GM12878 (cell line): ENCODE measurements around the gene PNPO. TPM values are rescaled to one million over a fixed set of nuclear protein-coding genes. Genes with fewer than 3 reads are reported as not detected.
A peak's percentile ranks its signal among the peaks of the same experiment; 100 is the strongest.

Experiments
- BRCA1 ChIP-seq: IDR thresholded peaks from 2 replicates; pipeline ENCODE4 v1.6.1; 2011; ENCODE audit warnings: low read depth, low read length, improper control_type of control experiment
- CEBPB ChIP-seq, 2 experiments: fragments of 150-350 bp in 1 of 2; IDR thresholded peaks; 2 replicates each; pipeline ENCODE4 v1.6.1; 2012 to 2014; ENCODE audit warnings: low read depth in 2 of 2, low read length in 2 of 2, borderline replicate concordance in 1 of 2, inconsistent platforms in 1 of 2
- KDM1A ChIP-seq: fragments of 200-600 bp; sonication (generic); IDR thresholded peaks from 2 replicates; pipeline ENCODE4 v1.6.1; 2016; ENCODE audit warnings: borderline replicate concordance
- NFYB ChIP-seq: IDR thresholded peaks from 2 replicates; pipeline ENCODE4 v1.6.1; 2011; ENCODE audit warnings: low read depth, mild to moderate bottlenecking, low read length, improper control_type of control experiment, moderate library complexity; ENCODE audit not compliant: insufficient read depth
- POLR2A ChIP-seq: IDR thresholded peaks from 2 replicates; pipeline ENCODE4 v1.6.1; 2011; ENCODE audit warnings: low read depth, mild to moderate bottlenecking, low read length
- RCOR1 ChIP-seq: conservative IDR thresholded peaks from 2 replicates; pipeline ENCODE4 v1.6.1; 2012; ENCODE audit warnings: low read depth, low read length, improper control_type of control experiment
- RELA ChIP-seq: fragments of 450-650 bp; IDR thresholded peaks from 2 replicates; pipeline ENCODE4 v1.8.0; 2014; ENCODE audit warnings: borderline replicate concordance; ENCODE audit not compliant: partially characterized antibody
- SMAD1 ChIP-seq: fragments of 450-650 bp; IDR thresholded peaks from 2 replicates; pipeline ENCODE4 v1.6.1; 2018; ENCODE audit warnings: mild to moderate bottlenecking, low read depth; ENCODE audit not compliant: partially characterized antibody
- SMAD5 ChIP-seq: IDR thresholded peaks from 2 replicates; pipeline ENCODE4 v1.6.1; 2016; ENCODE audit warnings: antibody characterized with exemption, low read depth
- TCF12 ChIP-seq: IDR thresholded peaks from 2 replicates; pipeline ENCODE4 v1.6.1; 2011; ENCODE audit warnings: low read depth, mild to moderate bottlenecking, low read length
- ZSCAN29 ChIP-seq: fragments of 450-650 bp; IDR thresholded peaks from 2 replicates; pipeline ENCODE4 v1.6.1; 2017; ENCODE audit warnings: mild to moderate bottlenecking, moderate library complexity
- polyA plus RNA-seq, 11 experiments: library from polyadenylated mRNA; depleted of rRNA in 4 of 11; unstranded in 6 of 11; stranded (reverse) in 5 of 11; fragments of >200 nt; fragmentation: Nextera tagmentation in 4 of 11; fragmentation: Illumina TruSeq in 1 of 11; extraction: Ambion mirVana in 4 of 11; extraction: Trizol in 1 of 11; gene quantifications; 1 replicate in 1 of 11; 2 replicates in 10 of 11; pipeline versions ENCODE4 v1.2.1 to v1.2.3, GENCODE V29; 2011 to 2016; ENCODE audit warnings: inconsistent platforms in 2 of 11, missing spikeins in 2 of 11, low read depth in 1 of 11
- total RNA-seq, 4 experiments: library from RNA; depleted of rRNA in 3 of 4; stranded (reverse); fragments of >200 nt in 3 of 4; fragmentation: Illumina TruSeq in 1 of 4; extraction: Trizol in 1 of 4; gene quantifications; 2 replicates each; pipeline versions ENCODE4 v1.2.1 to v1.2.3, GENCODE V29; 2013 to 2021
- TF ChIP-seq, protein P1 (sequence below): fragments of 450-650 bp; IDR thresholded peaks from 2 replicates; pipeline ENCODE4 v1.6.1; 2017; ENCODE audit warnings: mild to moderate bottlenecking, moderate library complexity
- TF ChIP-seq, protein P2 (sequence below): IDR thresholded peaks from 2 replicates; pipeline ENCODE4 v1.6.1; 2012; ENCODE audit warnings: mild to moderate bottlenecking, low read depth, low read length
- TF ChIP-seq, protein P3 (sequence below): fragments of 450-650 bp; formaldehyde crosslinking; IDR thresholded peaks from 2 replicates; pipeline ENCODE4 v1.4.0; 2020; ENCODE audit warnings: mild to moderate bottlenecking, moderate library complexity
- TF ChIP-seq, protein P4 (sequence below): IDR thresholded peaks from 2 replicates; pipeline ENCODE4 v1.6.1; 2011; ENCODE audit warnings: borderline replicate concordance, low read depth, mild to moderate bottlenecking, moderate library complexity, low read length; ENCODE audit not compliant: insufficient read depth, poor library complexity, severe bottlenecking
- TF ChIP-seq, protein P5 (sequence below): IDR thresholded peaks from 2 replicates; pipeline ENCODE4 v1.6.1; 2012; ENCODE audit warnings: low read depth, low read length, improper control_type of control experiment

PNPO gene
- total and polyA plus RNA-seq, 10 of the 15 experiments (the other 5 are each of a cell fraction or from before 2014, with no cell fraction given): 13.9 to 52.6 (median 37.3) TPM

DNA sequence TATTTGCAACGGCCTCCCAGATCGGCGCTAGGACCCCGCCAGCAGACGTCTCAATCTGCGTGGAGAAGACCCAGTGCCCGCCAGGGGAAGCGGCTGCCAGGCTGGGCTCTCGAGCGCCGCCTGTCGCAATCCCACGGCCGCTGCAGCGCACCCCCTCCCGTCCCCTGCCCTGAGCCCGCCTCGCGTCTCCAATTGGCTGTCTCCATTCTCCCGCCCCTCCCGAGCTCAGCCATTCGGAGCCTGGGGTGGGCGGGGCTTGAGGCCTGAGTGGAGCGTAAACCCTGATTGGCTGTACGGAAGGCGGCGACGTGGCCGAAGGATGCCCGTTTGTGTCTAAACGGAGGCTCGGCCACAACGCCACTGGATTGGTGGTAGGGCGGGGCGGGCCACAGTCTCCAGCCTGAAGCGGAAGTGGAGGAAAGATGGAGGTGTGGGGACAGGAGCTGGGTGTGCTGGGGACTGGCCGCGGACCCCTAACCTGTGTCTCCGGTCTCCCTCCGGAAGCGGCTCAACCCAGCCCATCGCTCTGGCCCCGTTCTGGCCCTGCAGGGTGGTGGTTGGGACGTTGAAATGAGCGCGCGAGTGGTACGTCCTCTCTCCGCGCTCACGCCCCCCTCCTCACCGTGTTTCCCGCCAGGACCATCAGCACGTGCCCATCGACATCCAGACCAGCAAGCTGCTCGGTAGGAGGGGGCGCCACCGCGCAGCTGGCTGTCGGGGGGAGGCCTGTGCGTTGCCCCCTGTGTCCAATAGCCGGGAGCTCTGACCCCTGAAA lies 29.5 kb downstream of the PNPO start, which contains the start of gene CDK5RAP3 (continued):
- TF ChIP-seq, protein P1, sequence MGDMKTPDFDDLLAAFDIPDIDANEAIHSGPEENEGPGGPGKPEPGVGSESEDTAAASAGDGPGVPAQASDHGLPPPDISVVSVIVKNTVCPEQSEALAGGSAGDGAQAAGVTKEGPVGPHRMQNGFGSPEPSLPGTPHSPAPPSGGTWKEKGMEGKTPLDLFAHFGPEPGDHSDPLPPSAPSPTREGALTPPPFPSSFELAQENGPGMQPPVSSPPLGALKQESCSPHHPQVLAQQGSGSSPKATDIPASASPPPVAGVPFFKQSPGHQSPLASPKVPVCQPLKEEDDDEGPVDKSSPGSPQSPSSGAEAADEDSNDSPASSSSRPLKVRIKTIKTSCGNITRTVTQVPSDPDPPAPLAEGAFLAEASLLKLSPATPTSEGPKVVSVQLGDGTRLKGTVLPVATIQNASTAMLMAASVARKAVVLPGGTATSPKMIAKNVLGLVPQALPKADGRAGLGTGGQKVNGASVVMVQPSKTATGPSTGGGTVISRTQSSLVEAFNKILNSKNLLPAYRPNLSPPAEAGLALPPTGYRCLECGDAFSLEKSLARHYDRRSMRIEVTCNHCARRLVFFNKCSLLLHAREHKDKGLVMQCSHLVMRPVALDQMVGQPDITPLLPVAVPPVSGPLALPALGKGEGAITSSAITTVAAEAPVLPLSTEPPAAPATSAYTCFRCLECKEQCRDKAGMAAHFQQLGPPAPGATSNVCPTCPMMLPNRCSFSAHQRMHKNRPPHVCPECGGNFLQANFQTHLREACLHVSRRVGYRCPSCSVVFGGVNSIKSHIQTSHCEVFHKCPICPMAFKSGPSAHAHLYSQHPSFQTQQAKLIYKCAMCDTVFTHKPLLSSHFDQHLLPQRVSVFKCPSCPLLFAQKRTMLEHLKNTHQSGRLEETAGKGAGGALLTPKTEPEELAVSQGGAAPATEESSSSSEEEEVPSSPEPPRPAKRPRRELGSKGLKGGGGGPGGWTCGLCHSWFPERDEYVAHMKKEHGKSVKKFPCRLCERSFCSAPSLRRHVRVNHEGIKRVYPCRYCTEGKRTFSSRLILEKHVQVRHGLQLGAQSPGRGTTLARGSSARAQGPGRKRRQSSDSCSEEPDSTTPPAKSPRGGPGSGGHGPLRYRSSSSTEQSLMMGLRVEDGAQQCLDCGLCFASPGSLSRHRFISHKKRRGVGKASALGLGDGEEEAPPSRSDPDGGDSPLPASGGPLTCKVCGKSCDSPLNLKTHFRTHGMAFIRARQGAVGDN: peak; percentile 38; the same call in 1 of the 2 replicates
- TF ChIP-seq, protein P2, sequence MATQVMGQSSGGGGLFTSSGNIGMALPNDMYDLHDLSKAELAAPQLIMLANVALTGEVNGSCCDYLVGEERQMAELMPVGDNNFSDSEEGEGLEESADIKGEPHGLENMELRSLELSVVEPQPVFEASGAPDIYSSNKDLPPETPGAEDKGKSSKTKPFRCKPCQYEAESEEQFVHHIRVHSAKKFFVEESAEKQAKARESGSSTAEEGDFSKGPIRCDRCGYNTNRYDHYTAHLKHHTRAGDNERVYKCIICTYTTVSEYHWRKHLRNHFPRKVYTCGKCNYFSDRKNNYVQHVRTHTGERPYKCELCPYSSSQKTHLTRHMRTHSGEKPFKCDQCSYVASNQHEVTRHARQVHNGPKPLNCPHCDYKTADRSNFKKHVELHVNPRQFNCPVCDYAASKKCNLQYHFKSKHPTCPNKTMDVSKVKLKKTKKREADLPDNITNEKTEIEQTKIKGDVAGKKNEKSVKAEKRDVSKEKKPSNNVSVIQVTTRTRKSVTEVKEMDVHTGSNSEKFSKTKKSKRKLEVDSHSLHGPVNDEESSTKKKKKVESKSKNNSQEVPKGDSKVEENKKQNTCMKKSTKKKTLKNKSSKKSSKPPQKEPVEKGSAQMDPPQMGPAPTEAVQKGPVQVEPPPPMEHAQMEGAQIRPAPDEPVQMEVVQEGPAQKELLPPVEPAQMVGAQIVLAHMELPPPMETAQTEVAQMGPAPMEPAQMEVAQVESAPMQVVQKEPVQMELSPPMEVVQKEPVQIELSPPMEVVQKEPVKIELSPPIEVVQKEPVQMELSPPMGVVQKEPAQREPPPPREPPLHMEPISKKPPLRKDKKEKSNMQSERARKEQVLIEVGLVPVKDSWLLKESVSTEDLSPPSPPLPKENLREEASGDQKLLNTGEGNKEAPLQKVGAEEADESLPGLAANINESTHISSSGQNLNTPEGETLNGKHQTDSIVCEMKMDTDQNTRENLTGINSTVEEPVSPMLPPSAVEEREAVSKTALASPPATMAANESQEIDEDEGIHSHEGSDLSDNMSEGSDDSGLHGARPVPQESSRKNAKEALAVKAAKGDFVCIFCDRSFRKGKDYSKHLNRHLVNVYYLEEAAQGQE: no peak
- peak; percentile 62; the same call in 1 of the 2 replicates for TF ChIP-seq TCF12
- no peak for TF ChIP-seq CEBPB (IDR thresholded peaks at IDR 0.05; ENCODE audit: borderline replicate concordance in 1 of 2, low read depth in 2 of 2, low read length in 2 of 2)
- TF ChIP-seq NFYB: peak; percentile 90
- no peak for TF ChIP-seq BRCA1
- TF ChIP-seq SMAD5: peak; percentile 79; the same call in 1 of the 2 replicates
- TF ChIP-seq, protein P3, sequence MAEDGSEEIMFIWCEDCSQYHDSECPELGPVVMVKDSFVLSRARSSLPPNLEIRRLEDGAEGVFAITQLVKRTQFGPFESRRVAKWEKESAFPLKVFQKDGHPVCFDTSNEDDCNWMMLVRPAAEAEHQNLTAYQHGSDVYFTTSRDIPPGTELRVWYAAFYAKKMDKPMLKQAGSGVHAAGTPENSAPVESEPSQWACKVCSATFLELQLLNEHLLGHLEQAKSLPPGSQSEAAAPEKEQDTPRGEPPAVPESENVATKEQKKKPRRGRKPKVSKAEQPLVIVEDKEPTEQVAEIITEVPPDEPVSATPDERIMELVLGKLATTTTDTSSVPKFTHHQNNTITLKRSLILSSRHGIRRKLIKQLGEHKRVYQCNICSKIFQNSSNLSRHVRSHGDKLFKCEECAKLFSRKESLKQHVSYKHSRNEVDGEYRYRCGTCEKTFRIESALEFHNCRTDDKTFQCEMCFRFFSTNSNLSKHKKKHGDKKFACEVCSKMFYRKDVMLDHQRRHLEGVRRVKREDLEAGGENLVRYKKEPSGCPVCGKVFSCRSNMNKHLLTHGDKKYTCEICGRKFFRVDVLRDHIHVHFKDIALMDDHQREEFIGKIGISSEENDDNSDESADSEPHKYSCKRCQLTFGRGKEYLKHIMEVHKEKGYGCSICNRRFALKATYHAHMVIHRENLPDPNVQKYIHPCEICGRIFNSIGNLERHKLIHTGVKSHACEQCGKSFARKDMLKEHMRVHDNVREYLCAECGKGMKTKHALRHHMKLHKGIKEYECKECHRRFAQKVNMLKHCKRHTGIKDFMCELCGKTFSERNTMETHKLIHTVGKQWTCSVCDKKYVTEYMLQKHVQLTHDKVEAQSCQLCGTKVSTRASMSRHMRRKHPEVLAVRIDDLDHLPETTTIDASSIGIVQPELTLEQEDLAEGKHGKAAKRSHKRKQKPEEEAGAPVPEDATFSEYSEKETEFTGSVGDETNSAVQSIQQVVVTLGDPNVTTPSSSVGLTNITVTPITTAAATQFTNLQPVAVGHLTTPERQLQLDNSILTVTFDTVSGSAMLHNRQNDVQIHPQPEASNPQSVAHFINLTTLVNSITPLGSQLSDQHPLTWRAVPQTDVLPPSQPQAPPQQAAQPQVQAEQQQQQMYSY (CRISPR knock-in tag): no peak
- no peak for TF ChIP-seq RELA
- peak; percentile 97 for TF ChIP-seq POLR2A
- no peak for TF ChIP-seq KDM1A
- TF ChIP-seq SMAD1: no peak
- TF ChIP-seq RCOR1: no peak
- TF ChIP-seq ZSCAN29: no peak
- TF ChIP-seq, protein P4, sequence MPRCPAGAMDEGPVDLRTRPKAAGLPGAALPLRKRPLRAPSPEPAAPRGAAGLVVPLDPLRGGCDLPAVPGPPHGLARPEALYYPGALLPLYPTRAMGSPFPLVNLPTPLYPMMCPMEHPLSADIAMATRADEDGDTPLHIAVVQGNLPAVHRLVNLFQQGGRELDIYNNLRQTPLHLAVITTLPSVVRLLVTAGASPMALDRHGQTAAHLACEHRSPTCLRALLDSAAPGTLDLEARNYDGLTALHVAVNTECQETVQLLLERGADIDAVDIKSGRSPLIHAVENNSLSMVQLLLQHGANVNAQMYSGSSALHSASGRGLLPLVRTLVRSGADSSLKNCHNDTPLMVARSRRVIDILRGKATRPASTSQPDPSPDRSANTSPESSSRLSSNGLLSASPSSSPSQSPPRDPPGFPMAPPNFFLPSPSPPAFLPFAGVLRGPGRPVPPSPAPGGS: no peak
- TF ChIP-seq, protein P5, sequence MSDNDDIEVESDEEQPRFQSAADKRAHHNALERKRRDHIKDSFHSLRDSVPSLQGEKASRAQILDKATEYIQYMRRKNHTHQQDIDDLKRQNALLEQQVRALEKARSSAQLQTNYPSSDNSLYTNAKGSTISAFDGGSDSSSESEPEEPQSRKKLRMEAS: peak; percentile 12; the same call in 1 of the 2 replicates
